ENCODE measurements around the gene GABRA5.

GRCh38 chr15:26848498-26848897 lies 18.4 kb upstream of the GABRA5 start:
- no peak for TF ChIP-seq CTCF (IDR thresholded peaks at IDR 0.05; ENCODE audit: insufficient read depth, low read length)
- TF ChIP-seq GABPA (IDR thresholded peaks at IDR 0.05; ENCODE audit: low read depth), result no peak
- TF ChIP-seq REST (IDR thresholded peaks at IDR 0.05; ENCODE audit: insufficient replicate concordance, low read depth), result no peak

Measured in HL-60 (cell line).